K562 (cell line): ENCODE data around the gene CNNM2. TPM values are rescaled to one million over a fixed set of nuclear protein-coding genes. Genes with fewer than 3 reads are reported as not detected.

ENCODE experiments used
- ATAC-seq: fragments of 200-7000 bp; cut with Tn5 transposase; 3 replicates; pipeline ENCODE4 v1.9.1; 2020; ENCODE audit warnings: moderate library complexity
- BruUV-seq: library from RNA; stranded (reverse); fragments of 400-500 nt; replicated peaks from 2 replicates; lab custom pipeline; 2021; lab: Mats Ljungman, UMichigan
- CTCF ChIA-PET: fragments of 300-600 bp; formaldehyde crosslinking; extraction: SDS; loops from one replicate; lab custom pipeline; 2021; ENCODE audit warnings: low intra/inter-chr PET ratio; lab: Yijun Ruan, JAX
- POLR2A ChIA-PET: fragments of 300-600, 350-650 bp; sonication (Branson Sonifier 250); formaldehyde crosslinking; extraction: SDS; loops from one replicate; lab custom pipeline; 2021; ENCODE audit warnings: antibody characterized with exemption, inconsistent platforms; lab: Yijun Ruan, JAX
- DNase-seq, 4 experiments: peaks; one replicate each; pipeline versions ENCODE4 v3.0.0 to v3.0.0-alpha.2; 2011 to 2018; ENCODE audit warnings: low spot score in 3 of 4, mixed read lengths in 3 of 4; ENCODE audit errors: extremely low read depth in 1 of 4
- FAIRE-seq: peaks from 2 replicates; lab custom pipeline; 2011; peaks lifted over from hg19 to GRCh38; lab: Jason Lieb, UNC
- H2AFZ ChIP-seq: 2 replicates; pipeline ENCODE4 v1.6.0; 2011; ENCODE audit warnings: low read depth, low read length, control low read depth, inconsistent platforms
- H3K27ac ChIP-seq: fragments of 200-600 bp; 3 replicates; pipeline ENCODE4 v1.8.0; 2011; ENCODE audit warnings: low read depth, mild to moderate bottlenecking, control low read depth, inconsistent platforms, low read length, moderate library complexity, mixed read lengths; ENCODE audit errors: extremely low read depth
- H3K27me3 ChIP-seq, 2 experiments: fragments of 300-600 bp in 1 of 2; 2 replicates in 1 of 2; 3 replicates in 1 of 2; pipeline versions ENCODE4 v1.6.0 to v1.8.0; 2011; ENCODE audit warnings: inconsistent platforms in 2 of 2, low read length in 2 of 2, mild to moderate bottlenecking in 1 of 2, mixed read lengths in 1 of 2, moderate library complexity in 1 of 2; ENCODE audit not compliant: control insufficient read depth in 2 of 2, insufficient read depth in 2 of 2
- H3K36me3 ChIP-seq: fragments of 300-600 bp; 3 replicates; pipeline ENCODE4 v1.8.0; 2011; ENCODE audit warnings: mild to moderate bottlenecking, low read length, inconsistent platforms; ENCODE audit not compliant: control insufficient read depth, insufficient read depth
- H3K4me1 ChIP-seq, 2 experiments: fragments of 200-600 bp in 1 of 2; replicated peaks in 1 of 2; 2 replicates in 1 of 2; 3 replicates in 1 of 2; pipeline versions ENCODE4 v1.5.1 to v1.8.0; 2011; ENCODE audit warnings: inconsistent platforms in 2 of 2, low read length in 2 of 2, mild to moderate bottlenecking in 1 of 2, mixed read lengths in 1 of 2, moderate library complexity in 1 of 2; ENCODE audit not compliant: control insufficient read depth in 2 of 2, insufficient read depth in 2 of 2
- H3K4me2 ChIP-seq: 2 replicates; pipeline ENCODE4 v1.6.1; 2011; ENCODE audit warnings: low read length, control low read depth, inconsistent platforms, mixed read lengths; ENCODE audit not compliant: insufficient read depth
- H3K4me3 ChIP-seq: fragments of 200-600 bp; sonication (generic), shearing (Covaris generic); 2 replicates; pipeline ENCODE4 v1.5.1; 2016; ENCODE audit warnings: control low read depth, inconsistent platforms
- H3K79me2 ChIP-seq: fragments of 200-600 bp; 3 replicates; pipeline ENCODE4 v1.8.0; 2011; ENCODE audit warnings: low read length, inconsistent platforms; ENCODE audit not compliant: control insufficient read depth, insufficient read depth
- H3K9ac ChIP-seq, 2 experiments: 2 replicates each; pipeline versions ENCODE4 v1.6.0 to v1.6.1; 2011; ENCODE audit warnings: low read depth in 2 of 2, low read length in 2 of 2, control low read depth in 1 of 2, inconsistent platforms in 1 of 2, mild to moderate bottlenecking in 1 of 2, mixed read lengths in 1 of 2; ENCODE audit not compliant: insufficient read depth in 1 of 2
- H3K9me1 ChIP-seq: one replicate; pipeline ENCODE4 v1.6.0; 2011; ENCODE audit warnings: inconsistent platforms, mild to moderate bottlenecking, low read length, moderate library complexity; ENCODE audit not compliant: control insufficient read depth, insufficient read depth
- H3K9me3 ChIP-seq: replicated peaks from 2 replicates; pipeline ENCODE4 v1.5.1; 2011; ENCODE audit warnings: low read depth, low read length, inconsistent platforms; ENCODE audit not compliant: control insufficient read depth, insufficient read depth
- H4K20me1 ChIP-seq: replicated peaks from 2 replicates; pipeline ENCODE4 v1.6.1; 2011; ENCODE audit warnings: low read length, inconsistent platforms, mixed read lengths; ENCODE audit not compliant: control insufficient read depth, insufficient read depth
- BHLHE40 ChIP-seq: IDR thresholded peaks from 2 replicates; pipeline ENCODE4 v1.6.1; 2011; ENCODE audit warnings: low read length, improper control_type of control experiment
- MTA2 ChIP-seq: fragments of 450-650 bp; IDR thresholded peaks from 2 replicates; pipeline ENCODE4 v1.6.1; 2016; ENCODE audit warnings: low read depth
- PHF20 ChIP-seq: fragments of 450-650 bp; IDR thresholded peaks from 2 replicates; pipeline ENCODE4 v1.6.1; 2018; ENCODE audit not compliant: partially characterized antibody
- POLR2B ChIP-seq: fragments of 450-650 bp; IDR thresholded peaks from 2 replicates; pipeline ENCODE4 v1.6.1; 2018; ENCODE audit warnings: low read depth; ENCODE audit not compliant: partially characterized antibody
- SREBF2 ChIP-seq: sonication (generic); formaldehyde crosslinking; IDR thresholded peaks from 2 replicates; pipeline ENCODE4 v1.4.0; 2020; ENCODE audit warnings: mild to moderate bottlenecking, missing genetic modification reagents
- TSC22D4 ChIP-seq: fragments of 450-650 bp; IDR thresholded peaks from 2 replicates; pipeline ENCODE4 v1.6.1; 2016; ENCODE audit warnings: missing genetic modification characterization, missing biosample characterization, control low read depth
- ZNF778 ChIP-seq: fragments of 450-650 bp; formaldehyde crosslinking; IDR thresholded peaks from 2 replicates; pipeline ENCODE4 v1.4.0; 2020; ENCODE audit warnings: mild to moderate bottlenecking, moderate library complexity
- WGBS: fragments of 100-300 bp; shearing (Covaris generic); methylation state at CpG from one replicate; pipeline ENCODE4 v1.1.6; 2016; ENCODE audit warnings: low coverage, mixed read lengths; ENCODE audit not compliant: insufficient coverage; ENCODE audit errors: missing lambda C conversion rate; 5-methylcytosine and 5-hydroxymethylcytosine counted together
- in situ Hi-C: fragments of 300-500 bp; cut with MboI; formaldehyde crosslinking; loops from 4 replicates; pipeline ENCODE4 v1.15.0; 2018; ENCODE audit warnings: inconsistent platforms, mixed read lengths
- intact Hi-C: fragments of 100-400 bp; cut with micrococcal nuclease; formaldehyde crosslinking; loops from 2 replicates; pipeline ENCODE4 v1.14.2; 2022
- polyA plus RNA-seq, 8 experiments: library from polyadenylated mRNA; depleted of rRNA in 4 of 8; stranded (reverse) in 5 of 8; unstranded in 3 of 8; fragments of >200 nt; fragmentation: Nextera tagmentation in 2 of 8; fragmentation: Illumina TruSeq in 1 of 8; extraction: Ambion mirVana in 2 of 8; extraction: Trizol in 1 of 8; gene quantifications; 2 replicates each; pipeline versions ENCODE4 v1.2.1 to v1.2.3, GENCODE V29; 2011 to 2014; ENCODE audit warnings: inconsistent platforms in 1 of 8, missing spikeins in 1 of 8
- total RNA-seq, 7 experiments: library from RNA; depleted of rRNA in 6 of 7; stranded (reverse); fragments of >200 nt in 6 of 7; fragmentation: Illumina TruSeq in 2 of 7; extraction: Trizol in 2 of 7; gene quantifications; 2 replicates each; pipeline versions ENCODE4 v1.2.1 to v1.2.3, GENCODE V29; 2011 to 2021; ENCODE audit warnings: low replicate concordance in 1 of 7
- TF ChIP-seq, protein P1 (sequence below): conservative IDR thresholded peaks from 2 replicates; pipeline ENCODE4 v1.6.1; 2011; ENCODE audit warnings: low read depth, mild to moderate bottlenecking, low read length; ENCODE audit not compliant: control insufficient read depth

The CNNM2 gene
- total and polyA plus RNA-seq, 9 of the 15 experiments (the other 6 are each of a cell fraction or from before 2014, with no cell fraction given), result 0.21 to 5.0 (median 1.3) TPM

DNA sequence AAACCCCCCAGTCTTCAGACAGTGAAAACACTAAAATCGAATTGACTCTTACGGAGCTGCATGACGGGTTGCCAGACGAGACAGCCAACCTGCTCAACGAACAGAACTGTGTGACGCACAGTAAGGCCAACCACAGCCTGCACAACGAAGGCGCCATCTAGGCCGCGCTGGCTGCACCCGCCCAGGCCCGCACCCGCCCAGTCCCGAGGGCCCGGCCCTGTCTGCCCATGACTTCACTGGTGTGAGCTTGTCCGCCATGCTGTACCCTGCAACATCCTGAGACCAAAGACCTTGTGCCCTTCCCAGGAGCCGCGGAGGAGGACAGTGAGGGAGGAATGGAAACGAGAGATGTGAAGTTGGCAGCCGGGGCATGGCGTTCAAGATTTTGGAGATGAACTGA, 158.9 kb downstream of the CNNM2 start:
- DNase-seq (no peak), ATAC-seq (no peak), FAIRE-seq (no peak)
- intact Hi-C loops, result no loop called here
- WGBS, result 81% methylated on average over 5 of the region's 21 CpGs
- H3K36me3 ChIP-seq, result no peaks in the 10 kb centered on the region; the same call in 2 of the 3 replicates
- ChIA-PET POLR2A (interaction anchor here (0.6 to 2.5 kb wide), 3 partner anchors 9 to 241 kb away, joined by 3 to 7 read pairs (median 3); no protein-coding TSS in a partner anchor), CTCF (no interaction called here)
- no peaks in the 10 kb centered on the region; a peak in 1 of 5 replicates for H3K4me1 ChIP-seq
- in situ Hi-C loops, result no loop called here
- no peaks in the 10 kb centered on the region for H3K9me1 ChIP-seq
- no peak overlapping the region for H3K9ac ChIP-seq
- no peaks in the 10 kb centered on the region for H3K9me3 ChIP-seq
- no peaks in the 10 kb centered on the region for H3K79me2 ChIP-seq
- H3K4me2 ChIP-seq, result no peak overlapping the region
- H3K4me3 ChIP-seq, result no peak overlapping the region
- TF ChIP-seq SREBF2 (CRISPR knock-in tag), result no peak
- TF ChIP-seq, protein P1, sequence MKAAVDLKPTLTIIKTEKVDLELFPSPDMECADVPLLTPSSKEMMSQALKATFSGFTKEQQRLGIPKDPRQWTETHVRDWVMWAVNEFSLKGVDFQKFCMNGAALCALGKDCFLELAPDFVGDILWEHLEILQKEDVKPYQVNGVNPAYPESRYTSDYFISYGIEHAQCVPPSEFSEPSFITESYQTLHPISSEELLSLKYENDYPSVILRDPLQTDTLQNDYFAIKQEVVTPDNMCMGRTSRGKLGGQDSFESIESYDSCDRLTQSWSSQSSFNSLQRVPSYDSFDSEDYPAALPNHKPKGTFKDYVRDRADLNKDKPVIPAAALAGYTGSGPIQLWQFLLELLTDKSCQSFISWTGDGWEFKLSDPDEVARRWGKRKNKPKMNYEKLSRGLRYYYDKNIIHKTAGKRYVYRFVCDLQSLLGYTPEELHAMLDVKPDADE, result no peak
- TF ChIP-seq TSC22D4 (tag), result no peak
- TF ChIP-seq MTA2, result no peak
- no peak for TF ChIP-seq POLR2B
- no peak for TF ChIP-seq PHF20
- TF ChIP-seq ZNF778 (CRISPR knock-in tag), result no peak
- TF ChIP-seq BHLHE40, result no peak
- no peak overlapping the region for H3K27ac ChIP-seq
- no peaks in the 10 kb centered on the region for H4K20me1 ChIP-seq
- BruUV-seq, result no TSS peak
- no peaks in the 10 kb centered on the region for H3K27me3 ChIP-seq
- no peak overlapping the region for H2AFZ ChIP-seq
